ENCODE measurements around the gene SLC6A6. TPM values are rescaled to one million over a fixed set of nuclear protein-coding genes. Genes with fewer than 3 reads are reported as not detected.
"Not testable (repeated sequence)": the region's sequence is repeated elsewhere in the genome, so short reads cannot be mapped to it uniquely, and the experiment has no call there.

Gene SLC6A6
- total RNA-seq, 2 donors from 2014 or later, result 43.1 to 56.5 TPM

DNA sequence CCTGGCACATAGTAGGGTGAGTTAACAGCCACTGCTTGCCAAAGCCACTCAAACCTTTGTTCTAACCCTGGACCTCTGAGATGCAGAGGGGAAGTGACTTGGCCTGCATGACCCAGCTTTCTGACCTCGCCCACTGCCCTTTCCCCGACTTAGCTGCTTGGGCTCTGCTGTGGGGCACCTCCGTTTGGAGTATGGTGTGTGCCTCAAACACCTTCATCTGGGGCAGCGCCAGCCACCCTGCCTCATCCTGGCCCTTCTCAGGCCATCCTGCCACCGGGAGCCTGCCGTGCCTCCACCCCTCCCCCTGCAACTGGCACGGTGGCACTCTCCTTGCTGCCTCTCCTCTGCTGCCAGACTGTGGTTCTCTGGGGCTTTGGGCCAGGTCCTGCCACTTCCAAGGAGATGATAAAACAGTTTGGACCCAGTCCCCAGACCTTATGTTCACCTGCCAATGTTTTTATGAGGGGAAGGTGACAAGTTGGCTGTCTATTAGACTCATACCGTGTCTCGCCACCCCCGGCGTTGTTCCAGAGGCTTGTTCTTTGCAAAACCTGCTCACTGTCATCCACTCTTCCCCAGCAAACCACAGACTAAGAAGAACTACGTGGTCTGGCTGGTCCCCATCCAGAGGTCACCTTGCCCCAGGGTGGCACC lies 32.2 kb downstream of the SLC6A6 start:
- no peak overlapping the region for H3K9ac ChIP-seq (ENCODE audit: extremely low read depth, low read length, poor library complexity, severe bottlenecking)
- WGBS, 2 experiments (ENCODE audit: insufficient coverage in 1 of 2, insufficient read length in 1 of 2), result 94 to 95% methylated on average over 6 to 12 of the region's 12 CpGs

DNA sequence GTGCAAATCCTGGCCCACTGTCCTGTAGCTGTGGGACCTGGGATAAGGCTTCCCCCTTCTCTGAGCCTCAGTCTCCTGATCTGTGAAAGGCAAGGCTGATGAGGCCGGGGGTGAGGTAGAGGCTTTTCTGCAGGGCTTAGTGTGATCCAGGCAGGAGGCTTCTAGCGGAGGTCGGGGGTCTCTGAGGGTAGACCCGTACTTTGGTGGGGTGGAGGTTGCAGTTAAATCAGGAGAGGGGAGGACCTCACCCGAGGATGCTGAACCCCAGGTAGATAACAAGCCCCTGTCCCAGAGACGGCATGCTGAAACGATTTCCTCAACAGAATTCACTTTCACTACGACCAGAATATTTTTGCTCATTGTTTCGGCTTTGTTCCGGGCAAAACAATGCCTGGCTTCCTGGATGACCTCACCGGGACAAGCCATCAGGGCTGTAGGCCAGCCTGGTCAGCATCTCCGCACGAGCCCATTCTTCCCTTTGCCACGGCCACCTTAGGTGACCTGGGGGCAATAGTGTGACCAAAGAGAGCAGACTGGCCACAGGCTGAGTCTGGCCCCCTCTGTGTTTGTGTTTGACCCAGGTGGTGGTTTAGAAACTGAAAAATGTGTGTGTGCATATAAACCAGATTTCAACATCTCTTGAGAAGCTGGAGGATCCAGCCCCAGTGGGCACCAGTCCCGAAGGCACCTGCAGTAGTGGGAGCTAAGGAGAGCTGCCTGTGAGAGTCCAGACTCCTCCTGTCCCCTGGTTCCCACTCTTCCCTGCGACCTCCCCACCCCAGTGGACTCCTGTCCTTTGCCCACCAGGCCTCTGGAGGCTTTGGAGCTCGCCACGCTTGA lies 33.0 kb downstream of the SLC6A6 start:
- H3K36me3 Mint-ChIP-seq (ENCODE audit: low read depth), result no peaks in the 10 kb centered on the region
- no peak overlapping the region for H3K4me3 Mint-ChIP-seq
- Histone ChIP-seq H3K36me3 (ENCODE audit: control insufficient read depth, insufficient read depth, low read length) (no peaks in the 10 kb centered on the region), H3K4me1 (ENCODE audit: control insufficient read depth, insufficient read depth, low read length) (peaks cover 7% of the 10 kb centered on the region), H3K9me3 (ENCODE audit: control insufficient read depth, low read length) (no peaks in the 10 kb centered on the region), H3K4me3 (ENCODE audit: low read length) (no peak overlapping the region), H3K27me3 (ENCODE audit: control insufficient read depth, insufficient read depth, low read length, poor library complexity, severe bottlenecking) (no peaks in the 10 kb centered on the region), H3K27ac (ENCODE audit: low read depth, low read length) (peak overlapping the region; percentile 16), H3K9ac (ENCODE audit: extremely low read depth, low read length, poor library complexity, severe bottlenecking) (no peak overlapping the region)
- H3K27me3 Mint-ChIP-seq (ENCODE audit: insufficient read depth), result no peaks in the 10 kb centered on the region
- TF ChIP-seq, protein P1, sequence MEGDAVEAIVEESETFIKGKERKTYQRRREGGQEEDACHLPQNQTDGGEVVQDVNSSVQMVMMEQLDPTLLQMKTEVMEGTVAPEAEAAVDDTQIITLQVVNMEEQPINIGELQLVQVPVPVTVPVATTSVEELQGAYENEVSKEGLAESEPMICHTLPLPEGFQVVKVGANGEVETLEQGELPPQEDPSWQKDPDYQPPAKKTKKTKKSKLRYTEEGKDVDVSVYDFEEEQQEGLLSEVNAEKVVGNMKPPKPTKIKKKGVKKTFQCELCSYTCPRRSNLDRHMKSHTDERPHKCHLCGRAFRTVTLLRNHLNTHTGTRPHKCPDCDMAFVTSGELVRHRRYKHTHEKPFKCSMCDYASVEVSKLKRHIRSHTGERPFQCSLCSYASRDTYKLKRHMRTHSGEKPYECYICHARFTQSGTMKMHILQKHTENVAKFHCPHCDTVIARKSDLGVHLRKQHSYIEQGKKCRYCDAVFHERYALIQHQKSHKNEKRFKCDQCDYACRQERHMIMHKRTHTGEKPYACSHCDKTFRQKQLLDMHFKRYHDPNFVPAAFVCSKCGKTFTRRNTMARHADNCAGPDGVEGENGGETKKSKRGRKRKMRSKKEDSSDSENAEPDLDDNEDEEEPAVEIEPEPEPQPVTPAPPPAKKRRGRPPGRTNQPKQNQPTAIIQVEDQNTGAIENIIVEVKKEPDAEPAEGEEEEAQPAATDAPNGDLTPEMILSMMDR (conservative IDR thresholded peaks at IDR 0.05), result no peak
- H3K27ac Mint-ChIP-seq, result peak overlapping the region; percentile 52
- H3K4me1 Mint-ChIP-seq, result peaks cover 31% of the 10 kb centered on the region
- DNase-seq, result no peak
- no peaks in the 10 kb centered on the region for H3K9me3 Mint-ChIP-seq
- WGBS, 2 experiments (ENCODE audit: insufficient coverage in 1 of 2, insufficient read length in 1 of 2), result 90 to 95% methylated on average over 13 to 18 of the region's 18 CpGs

More for the DNA sequence above, 32.2 kb downstream of the SLC6A6 start:
- H3K27ac Mint-ChIP-seq, result peak overlapping the region; percentile 59
- TF ChIP-seq, protein P1 (conservative IDR thresholded peaks at IDR 0.05), result no peak
- no peaks in the 10 kb centered on the region for H3K9me3 ChIP-seq (ENCODE audit: control insufficient read depth, low read length)
- no peak overlapping the region for H3K27ac ChIP-seq (ENCODE audit: low read depth, low read length)
- no peaks in the 10 kb centered on the region for H3K9me3 Mint-ChIP-seq
- peaks cover 28% of the 10 kb centered on the region for H3K4me1 Mint-ChIP-seq
- no peaks in the 10 kb centered on the region for H3K27me3 Mint-ChIP-seq (ENCODE audit: insufficient read depth)
- no peak overlapping the region for H3K4me3 Mint-ChIP-seq
- peaks cover 7% of the 10 kb centered on the region for H3K4me1 ChIP-seq (ENCODE audit: control insufficient read depth, insufficient read depth, low read length)
- H3K27me3 ChIP-seq (ENCODE audit: control insufficient read depth, insufficient read depth, low read length, poor library complexity, severe bottlenecking), result no peaks in the 10 kb centered on the region
- no peak overlapping the region for H3K4me3 ChIP-seq (ENCODE audit: low read length)
- H3K36me3 ChIP-seq (ENCODE audit: control insufficient read depth, insufficient read depth, low read length), result no peaks in the 10 kb centered on the region
- no peak for DNase-seq
- no peaks in the 10 kb centered on the region for H3K36me3 Mint-ChIP-seq (ENCODE audit: low read depth)

DNA sequence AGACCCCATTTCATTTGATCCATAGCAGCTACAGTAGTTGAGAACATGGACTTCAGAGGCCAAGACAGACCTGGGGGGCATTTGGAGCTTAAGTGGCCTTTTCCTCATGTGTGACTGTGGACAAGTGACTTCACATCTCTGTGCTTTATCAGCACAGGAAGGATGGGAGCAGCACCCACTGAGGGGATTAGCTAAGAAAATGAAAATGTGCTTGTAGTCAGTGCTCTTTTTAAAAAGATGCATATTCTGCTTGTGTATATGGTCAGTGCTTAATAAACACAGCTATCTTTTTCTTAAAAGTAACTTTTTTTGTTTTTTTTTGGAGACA lies 34.5 kb downstream of the SLC6A6 start:
- Mint-ChIP-seq H3K36me3 (ENCODE audit: low read depth) (no peaks in the 10 kb centered on the region), H3K27me3 (ENCODE audit: insufficient read depth) (no peaks in the 10 kb centered on the region), H3K27ac (peak overlapping the region; percentile 33), H3K4me1 (peaks cover 21% of the 10 kb centered on the region), H3K4me3 (no peak overlapping the region), H3K9me3 (no peaks in the 10 kb centered on the region)
- TF ChIP-seq, protein P1 (conservative IDR thresholded peaks at IDR 0.05), result no peak
- Histone ChIP-seq H3K4me1 (ENCODE audit: control insufficient read depth, insufficient read depth, low read length) (peaks cover 2% of the 10 kb centered on the region), H3K4me3 (ENCODE audit: low read length) (no peak overlapping the region), H3K36me3 (ENCODE audit: control insufficient read depth, insufficient read depth, low read length) (no peaks in the 10 kb centered on the region), H3K9me3 (ENCODE audit: control insufficient read depth, low read length) (no peaks in the 10 kb centered on the region), H3K27me3 (ENCODE audit: control insufficient read depth, insufficient read depth, low read length, poor library complexity, severe bottlenecking) (no peaks in the 10 kb centered on the region), H3K27ac (ENCODE audit: low read depth, low read length) (no peak overlapping the region), H3K9ac (ENCODE audit: extremely low read depth, low read length, poor library complexity, severe bottlenecking) (no peak overlapping the region)
- no peak for DNase-seq

DNA sequence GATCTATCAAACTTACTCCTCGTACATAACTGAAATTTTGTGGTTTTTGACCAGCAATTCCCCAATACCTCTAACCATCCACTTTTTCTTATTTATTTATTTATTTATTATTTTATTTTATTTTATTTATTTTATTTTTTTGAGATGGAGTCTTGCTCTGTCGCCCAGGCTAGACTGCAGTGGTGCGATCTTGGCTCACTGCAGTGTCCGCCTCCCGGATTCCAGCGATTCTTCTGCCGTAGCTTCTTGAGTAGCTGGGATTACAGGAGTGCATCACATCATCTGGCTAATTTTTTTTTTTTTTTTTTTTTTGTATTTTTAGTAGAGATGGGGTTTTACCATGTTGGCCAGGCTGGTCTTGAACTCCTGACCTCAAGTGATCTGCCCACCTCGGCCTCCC lies 35.3 kb downstream of the SLC6A6 start:
- DNase-seq; H3K27ac ChIP-seq (ENCODE audit: low read depth, low read length); H3K9me3 ChIP-seq (ENCODE audit: control insufficient read depth, low read length); H3K27me3 ChIP-seq (ENCODE audit: control insufficient read depth, insufficient read depth, low read length, poor library complexity, severe bottlenecking); H3K4me3 ChIP-seq (ENCODE audit: low read length); H3K27me3 Mint-ChIP-seq (ENCODE audit: insufficient read depth); H3K4me3 Mint-ChIP-seq; H3K27ac Mint-ChIP-seq; H3K36me3 ChIP-seq (ENCODE audit: control insufficient read depth, insufficient read depth, low read length); H3K4me1 ChIP-seq (ENCODE audit: control insufficient read depth, insufficient read depth, low read length); H3K9me3 Mint-ChIP-seq; H3K9ac ChIP-seq (ENCODE audit: extremely low read depth, low read length, poor library complexity, severe bottlenecking); H3K36me3 Mint-ChIP-seq (ENCODE audit: low read depth): not testable (repeated sequence)
- peaks cover 17% of the 10 kb centered on the region for H3K4me1 Mint-ChIP-seq
- WGBS, 2 experiments (ENCODE audit: insufficient coverage in 1 of 2, insufficient read length in 1 of 2), result 91% methylated on average over 8 of the region's 8 CpGs; no CpG with 5 or more reads in 1 of the 2 experiments

Data from endodermal cell (in vitro differentiated cells).